ENCODE results near the gene NAV3. TPM values are rescaled to one million over a fixed set of nuclear protein-coding genes. Genes with fewer than 3 reads are reported as not detected.

NAV3 gene
- total RNA-seq, 2 donors from 2014 or later: 0.20 to 1.9 TPM

DNA sequence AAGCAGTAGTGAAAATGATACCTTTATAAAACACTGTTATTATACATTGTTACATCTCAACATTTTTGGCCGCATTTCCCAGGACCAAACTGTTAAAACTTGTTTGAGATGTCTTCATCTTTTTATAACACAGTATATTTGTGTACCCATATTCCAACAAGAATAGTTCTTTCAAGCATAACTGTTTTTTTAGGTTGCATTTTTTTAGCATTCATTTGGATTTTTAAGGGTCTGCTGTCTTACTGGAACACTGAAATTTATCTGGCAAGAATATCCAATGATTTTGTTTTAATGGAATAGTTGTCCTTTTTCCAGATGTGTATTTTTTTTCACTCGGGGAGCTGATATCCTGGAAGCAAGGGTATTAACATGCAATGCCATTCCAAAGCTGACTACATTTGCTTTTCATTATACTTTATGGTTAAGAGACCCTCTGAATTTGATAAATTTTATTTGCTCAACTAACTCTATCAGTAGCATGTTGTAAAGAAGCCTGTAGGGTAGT, 8.9 kb upstream of the NAV3 start:
- 85% methylated on average over 2 of the region's 2 CpGs; no CpG with 5 or more reads in 1 of the 2 experiments for WGBS, 2 experiments (ENCODE audit: insufficient coverage in 1 of 2, insufficient read length in 1 of 2)
- Histone ChIP-seq H3K9ac (ENCODE audit: extremely low read depth, low read length, poor library complexity, severe bottlenecking) (no peak overlapping the region), H3K9me3 (ENCODE audit: control insufficient read depth, low read length) (no peaks in the 10 kb centered on the region), H3K4me3 (ENCODE audit: low read length) (no peak overlapping the region), H3K27me3 (ENCODE audit: control insufficient read depth, insufficient read depth, low read length, poor library complexity, severe bottlenecking) (no peaks in the 10 kb centered on the region), H3K27ac (ENCODE audit: low read depth, low read length) (no peak overlapping the region), H3K4me1 (ENCODE audit: control insufficient read depth, insufficient read depth, low read length) (no peaks in the 10 kb centered on the region), H3K36me3 (ENCODE audit: control insufficient read depth, insufficient read depth, low read length) (no peaks in the 10 kb centered on the region)
- H3K36me3 Mint-ChIP-seq (ENCODE audit: low read depth): no peaks in the 10 kb centered on the region
- no peak overlapping the region for H3K4me3 Mint-ChIP-seq
- no peak overlapping the region for H3K27ac Mint-ChIP-seq
- DNase-seq: no peak
- H3K27me3 Mint-ChIP-seq (ENCODE audit: insufficient read depth): no peaks in the 10 kb centered on the region
- TF ChIP-seq, protein P1, sequence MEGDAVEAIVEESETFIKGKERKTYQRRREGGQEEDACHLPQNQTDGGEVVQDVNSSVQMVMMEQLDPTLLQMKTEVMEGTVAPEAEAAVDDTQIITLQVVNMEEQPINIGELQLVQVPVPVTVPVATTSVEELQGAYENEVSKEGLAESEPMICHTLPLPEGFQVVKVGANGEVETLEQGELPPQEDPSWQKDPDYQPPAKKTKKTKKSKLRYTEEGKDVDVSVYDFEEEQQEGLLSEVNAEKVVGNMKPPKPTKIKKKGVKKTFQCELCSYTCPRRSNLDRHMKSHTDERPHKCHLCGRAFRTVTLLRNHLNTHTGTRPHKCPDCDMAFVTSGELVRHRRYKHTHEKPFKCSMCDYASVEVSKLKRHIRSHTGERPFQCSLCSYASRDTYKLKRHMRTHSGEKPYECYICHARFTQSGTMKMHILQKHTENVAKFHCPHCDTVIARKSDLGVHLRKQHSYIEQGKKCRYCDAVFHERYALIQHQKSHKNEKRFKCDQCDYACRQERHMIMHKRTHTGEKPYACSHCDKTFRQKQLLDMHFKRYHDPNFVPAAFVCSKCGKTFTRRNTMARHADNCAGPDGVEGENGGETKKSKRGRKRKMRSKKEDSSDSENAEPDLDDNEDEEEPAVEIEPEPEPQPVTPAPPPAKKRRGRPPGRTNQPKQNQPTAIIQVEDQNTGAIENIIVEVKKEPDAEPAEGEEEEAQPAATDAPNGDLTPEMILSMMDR (conservative IDR thresholded peaks at IDR 0.05): no peak
- H3K9me3 Mint-ChIP-seq: no peaks in the 10 kb centered on the region
- no peaks in the 10 kb centered on the region for H3K4me1 Mint-ChIP-seq

DNA sequence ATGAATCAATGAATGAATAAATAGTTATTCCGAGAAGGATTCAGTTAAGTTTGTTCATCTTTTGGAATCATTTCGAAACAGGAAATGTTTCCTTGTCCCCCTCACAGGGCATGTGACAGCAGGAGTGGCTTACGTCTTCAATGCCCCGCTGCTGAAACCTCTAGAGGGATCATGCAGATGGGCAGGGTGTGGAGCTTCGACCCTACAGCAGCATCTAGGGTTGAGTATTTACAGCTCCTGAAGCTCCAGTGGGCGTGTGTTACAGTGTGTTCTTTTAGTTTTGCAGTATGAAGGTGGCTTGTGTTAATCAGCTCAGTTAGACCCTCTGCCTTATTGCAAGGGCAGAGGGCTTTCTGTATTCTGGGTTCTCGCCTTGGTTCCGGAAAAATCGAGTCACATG, 2.6 kb downstream of the NAV3 start:
- Mint-ChIP-seq H3K4me3 (no peak overlapping the region), H3K9me3 (no peaks in the 10 kb centered on the region), H3K27ac (no peak overlapping the region), H3K27me3 (ENCODE audit: insufficient read depth) (no peaks in the 10 kb centered on the region), H3K4me1 (peaks cover 4% of the 10 kb centered on the region), H3K36me3 (ENCODE audit: low read depth) (no peaks in the 10 kb centered on the region)
- Histone ChIP-seq H3K4me1 (ENCODE audit: control insufficient read depth, insufficient read depth, low read length) (no peaks in the 10 kb centered on the region), H3K9me3 (ENCODE audit: control insufficient read depth, low read length) (no peaks in the 10 kb centered on the region), H3K36me3 (ENCODE audit: control insufficient read depth, insufficient read depth, low read length) (no peaks in the 10 kb centered on the region), H3K27ac (ENCODE audit: low read depth, low read length) (no peak overlapping the region), H3K27me3 (ENCODE audit: control insufficient read depth, insufficient read depth, low read length, poor library complexity, severe bottlenecking) (no peaks in the 10 kb centered on the region), H3K4me3 (ENCODE audit: low read length) (no peak overlapping the region), H3K9ac (ENCODE audit: extremely low read depth, low read length, poor library complexity, severe bottlenecking) (no peak overlapping the region)
- DNase-seq: peak; percentile 42
- TF ChIP-seq, protein P1 (conservative IDR thresholded peaks at IDR 0.05): no peak
- WGBS, 2 experiments (ENCODE audit: insufficient coverage in 1 of 2, insufficient read length in 1 of 2): 86 to 91% methylated on average over 5 to 9 of the region's 9 CpGs

DNA sequence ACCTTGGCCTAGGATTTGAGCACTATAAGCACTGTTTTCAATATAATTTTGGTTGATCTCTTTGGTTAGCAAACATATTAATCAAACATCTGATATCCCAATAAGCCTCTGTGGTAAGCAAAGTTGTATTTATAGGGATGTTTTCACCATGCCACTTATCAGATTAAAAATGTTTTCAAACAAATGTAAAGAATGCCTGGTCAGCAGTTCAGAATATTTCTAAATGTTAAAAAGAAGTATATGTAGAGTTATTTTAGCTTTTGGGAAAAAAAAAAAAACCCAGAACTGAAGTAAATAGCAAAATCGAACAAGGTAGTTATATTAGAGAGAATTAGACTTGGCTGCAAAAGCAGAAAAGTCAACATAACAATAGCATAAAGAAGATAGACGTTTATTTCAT, 3.9 kb downstream of the NAV3 start:
- no peaks in the 10 kb centered on the region for H3K4me1 ChIP-seq (ENCODE audit: control insufficient read depth, insufficient read depth, low read length)
- no peak for DNase-seq
- TF ChIP-seq, protein P1 (conservative IDR thresholded peaks at IDR 0.05): no peak
- H3K9me3 ChIP-seq (ENCODE audit: control insufficient read depth, low read length): no peaks in the 10 kb centered on the region
- no peaks in the 10 kb centered on the region for H3K36me3 ChIP-seq (ENCODE audit: control insufficient read depth, insufficient read depth, low read length)
- H3K36me3 Mint-ChIP-seq (ENCODE audit: low read depth): no peaks in the 10 kb centered on the region
- H3K27ac ChIP-seq (ENCODE audit: low read depth, low read length): no peak overlapping the region
- no peak overlapping the region for H3K9ac ChIP-seq (ENCODE audit: extremely low read depth, low read length, poor library complexity, severe bottlenecking)
- no peak overlapping the region for H3K4me3 ChIP-seq (ENCODE audit: low read length)
- H3K27me3 ChIP-seq (ENCODE audit: control insufficient read depth, insufficient read depth, low read length, poor library complexity, severe bottlenecking): no peaks in the 10 kb centered on the region
- H3K4me1 Mint-ChIP-seq: peaks cover 4% of the 10 kb centered on the region
- no peak overlapping the region for H3K27ac Mint-ChIP-seq
- WGBS, 2 experiments (ENCODE audit: insufficient coverage in 1 of 2, insufficient read length in 1 of 2): 77 to 82% methylated on average over 2 of the region's 2 CpGs
- no peaks in the 10 kb centered on the region for H3K9me3 Mint-ChIP-seq
- no peaks in the 10 kb centered on the region for H3K27me3 Mint-ChIP-seq (ENCODE audit: insufficient read depth)
- no peak overlapping the region for H3K4me3 Mint-ChIP-seq
